Measurements from ENCODE around the gene RNF13.

RNF13 gene, protein sequence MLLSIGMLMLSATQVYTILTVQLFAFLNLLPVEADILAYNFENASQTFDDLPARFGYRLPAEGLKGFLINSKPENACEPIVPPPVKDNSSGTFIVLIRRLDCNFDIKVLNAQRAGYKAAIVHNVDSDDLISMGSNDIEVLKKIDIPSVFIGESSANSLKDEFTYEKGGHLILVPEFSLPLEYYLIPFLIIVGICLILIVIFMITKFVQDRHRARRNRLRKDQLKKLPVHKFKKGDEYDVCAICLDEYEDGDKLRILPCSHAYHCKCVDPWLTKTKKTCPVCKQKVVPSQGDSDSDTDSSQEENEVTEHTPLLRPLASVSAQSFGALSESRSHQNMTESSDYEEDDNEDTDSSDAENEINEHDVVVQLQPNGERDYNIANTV

DNA sequence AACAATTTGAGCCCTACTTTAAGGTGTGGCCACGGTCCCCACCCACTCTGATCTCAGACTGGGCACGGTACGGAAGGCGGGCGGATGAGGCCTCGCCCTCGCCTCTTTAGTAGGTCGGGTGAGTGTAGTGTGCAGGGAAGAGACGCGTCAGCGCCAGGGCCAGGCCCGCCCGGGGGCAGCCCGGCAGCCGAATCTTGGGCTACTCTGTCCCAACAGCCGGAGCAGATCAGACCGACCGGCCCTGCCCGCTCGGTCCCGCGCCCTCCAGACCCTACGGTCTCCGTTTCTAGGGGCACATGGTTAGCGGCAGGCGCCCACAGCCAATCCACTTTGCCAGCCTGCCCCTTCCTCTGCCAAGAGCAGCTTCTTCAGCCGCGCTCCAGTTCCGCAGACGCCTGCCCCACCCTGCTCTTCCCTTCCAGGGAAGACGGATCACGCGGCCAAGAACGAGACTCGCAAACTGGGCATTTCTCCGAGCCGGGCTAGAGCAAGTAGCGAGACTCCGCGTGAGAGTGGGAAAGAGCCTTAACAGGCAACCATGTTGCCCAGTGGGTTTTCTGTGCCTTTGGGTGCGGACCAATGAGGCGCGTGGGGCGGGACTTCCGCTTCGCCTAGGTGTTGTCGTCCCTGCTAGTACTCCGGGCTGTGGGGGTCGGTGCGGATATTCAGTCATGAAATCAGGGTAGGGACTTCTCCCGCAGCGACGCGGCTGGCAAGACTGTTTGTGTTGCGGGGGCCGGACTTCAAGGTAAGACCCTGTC is at the start of gene RNF13:
Gene RNF13, plus strand, starts transcription at position 610 of the 761 bp plus-strand sequence. CDS start 32,812 bp downstream, outside the sequence.
- H3K4me3 ChIP-seq (ENCODE audit: low read depth, low read length) = peak within 1 kb of the TSS; percentile 77

DNA sequence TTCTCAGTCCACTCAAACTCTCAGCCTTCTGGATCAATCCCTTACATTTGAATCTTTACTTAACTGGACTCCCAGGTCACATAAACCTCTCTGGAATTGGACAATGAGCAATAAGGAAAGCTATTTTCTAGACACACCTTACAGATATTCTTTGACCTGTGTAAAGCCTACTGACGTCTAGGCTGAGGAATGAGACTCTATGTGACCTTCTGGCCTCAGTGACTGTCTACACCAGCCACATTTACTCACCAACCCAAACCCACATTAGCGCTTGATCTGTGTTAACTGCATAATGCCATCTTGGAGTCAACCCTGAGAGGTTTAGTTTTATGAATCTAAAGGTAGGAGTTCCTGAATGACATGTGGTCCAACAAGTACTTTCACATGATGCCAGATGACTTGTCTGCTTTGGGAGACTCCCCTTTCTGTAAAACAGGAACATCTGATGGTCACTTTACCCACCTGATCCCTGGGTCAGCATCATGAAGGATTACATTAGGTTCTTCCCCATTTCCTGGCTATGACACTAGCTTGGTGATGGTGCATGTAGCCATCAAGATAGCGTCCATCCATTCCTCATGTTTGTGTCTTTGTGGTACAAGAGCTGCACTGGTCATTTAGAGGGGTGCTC is 49.3 kb upstream of the RNF13 start:
- no peak overlapping the region for H3K4me3 ChIP-seq (ENCODE audit: low read depth, low read length)

DNA sequence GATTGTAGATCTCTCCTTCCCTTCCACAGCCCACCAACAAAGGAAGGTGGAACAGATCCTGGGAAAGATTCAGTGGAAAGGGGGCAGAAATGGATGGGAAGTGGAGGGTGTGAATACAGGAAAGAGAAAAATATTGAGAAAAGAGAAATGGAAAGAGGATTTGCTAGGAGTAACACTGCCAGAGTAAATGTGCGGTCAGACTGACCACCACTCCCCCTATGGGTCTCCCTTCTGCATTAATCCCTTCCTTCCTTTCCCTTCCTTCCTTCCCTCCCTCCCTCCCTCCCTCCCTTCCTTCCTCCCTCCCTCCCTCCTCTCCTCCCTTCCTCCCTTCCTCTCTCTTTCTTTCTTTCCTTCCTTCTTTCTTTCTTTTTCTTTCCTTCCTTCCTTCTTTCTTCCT is 48.7 kb upstream of the RNF13 start:
- H3K4me3 ChIP-seq (ENCODE audit: low read depth, low read length) = no peak overlapping the region

DNA sequence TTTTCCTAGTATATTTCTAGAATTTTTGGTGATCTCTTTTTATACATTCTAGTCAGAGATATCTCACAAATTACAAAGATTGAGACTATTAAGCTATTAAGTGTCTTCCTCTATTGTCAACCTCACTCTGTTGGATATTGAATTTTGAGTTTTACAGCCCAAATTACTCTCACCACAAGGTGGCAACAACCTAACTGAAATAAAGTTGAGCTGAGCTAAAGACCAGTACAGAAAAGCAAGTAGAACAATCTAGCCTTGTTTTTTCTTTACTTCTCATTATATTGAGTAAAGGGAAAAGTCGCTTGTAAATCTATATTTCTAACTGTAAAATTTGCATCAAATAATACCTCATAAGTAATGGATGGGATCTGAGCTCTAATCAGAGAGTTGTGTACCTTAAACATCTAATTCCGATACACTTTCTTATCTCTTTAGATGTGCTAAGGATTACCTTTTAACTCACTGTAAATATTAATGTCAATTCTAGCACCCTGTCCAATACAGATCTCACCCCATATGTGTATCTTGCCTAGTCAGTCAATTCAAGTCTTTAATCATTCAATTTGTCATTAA is 47.2 kb upstream of the RNF13 start:
- H3K4me3 ChIP-seq (ENCODE audit: low read depth, low read length) = no peak overlapping the region

DNA sequence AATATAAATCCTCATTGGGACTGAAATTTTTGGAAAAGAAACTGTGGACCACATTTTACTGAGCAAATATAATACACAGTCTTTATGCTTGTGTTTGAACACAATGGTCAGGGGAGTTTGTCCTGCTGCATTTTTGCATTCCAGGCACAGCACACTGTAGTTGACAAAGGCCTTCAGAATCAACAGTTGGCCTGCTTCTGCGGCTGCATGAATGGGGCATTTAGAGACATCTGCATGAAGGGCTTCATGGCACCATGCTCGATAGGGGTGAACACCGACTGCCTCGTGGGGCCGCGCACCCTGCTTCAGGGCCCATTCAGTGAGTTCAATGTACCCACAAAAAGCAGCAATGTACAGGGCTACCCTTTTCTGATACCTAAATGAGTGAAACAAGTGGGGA is 45.3 kb upstream of the RNF13 start:
- no peak overlapping the region for H3K4me3 ChIP-seq (ENCODE audit: low read depth, low read length)

DNA sequence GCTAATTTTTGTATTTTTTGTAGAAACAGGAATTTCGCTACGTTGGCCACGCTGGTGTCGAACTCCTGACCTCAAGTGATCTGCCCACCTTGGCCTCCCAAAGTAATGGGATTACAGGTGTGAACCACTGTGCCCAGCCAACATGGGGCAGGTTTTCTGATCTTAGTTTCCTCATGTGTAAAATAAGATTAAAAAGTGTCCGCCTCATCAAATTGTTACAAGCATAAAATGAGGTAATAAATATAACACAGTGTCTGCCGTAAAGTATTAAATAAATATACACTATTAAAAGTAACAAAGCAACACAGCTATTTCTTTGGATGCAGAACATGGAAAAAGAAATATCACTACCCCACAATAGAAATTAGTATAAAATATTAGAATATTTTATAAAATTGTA is 44.3 kb upstream of the RNF13 start:
- H3K4me3 ChIP-seq (ENCODE audit: low read depth, low read length) = no peak overlapping the region

DNA sequence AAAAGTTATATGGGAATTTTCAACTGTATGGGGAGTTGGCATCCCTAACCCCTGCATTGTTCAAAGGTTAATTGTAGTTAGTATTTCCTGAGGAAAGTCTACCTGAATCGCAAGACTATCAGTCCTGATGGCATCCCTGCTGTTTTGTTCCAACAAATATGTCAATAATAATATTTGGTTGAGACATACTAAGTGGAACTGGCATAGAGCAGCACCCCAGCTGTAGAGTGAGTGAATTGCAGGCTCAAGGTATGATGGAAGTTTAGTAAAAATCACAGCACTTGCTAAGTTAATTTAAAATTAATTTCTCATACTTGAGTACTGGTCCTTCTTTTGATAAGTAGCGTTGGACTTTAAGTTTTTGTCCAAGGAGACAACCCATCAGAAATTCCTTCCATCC is 42.8 kb upstream of the RNF13 start:
- H3K4me3 ChIP-seq (ENCODE audit: low read depth, low read length) = no peak overlapping the region

DNA sequence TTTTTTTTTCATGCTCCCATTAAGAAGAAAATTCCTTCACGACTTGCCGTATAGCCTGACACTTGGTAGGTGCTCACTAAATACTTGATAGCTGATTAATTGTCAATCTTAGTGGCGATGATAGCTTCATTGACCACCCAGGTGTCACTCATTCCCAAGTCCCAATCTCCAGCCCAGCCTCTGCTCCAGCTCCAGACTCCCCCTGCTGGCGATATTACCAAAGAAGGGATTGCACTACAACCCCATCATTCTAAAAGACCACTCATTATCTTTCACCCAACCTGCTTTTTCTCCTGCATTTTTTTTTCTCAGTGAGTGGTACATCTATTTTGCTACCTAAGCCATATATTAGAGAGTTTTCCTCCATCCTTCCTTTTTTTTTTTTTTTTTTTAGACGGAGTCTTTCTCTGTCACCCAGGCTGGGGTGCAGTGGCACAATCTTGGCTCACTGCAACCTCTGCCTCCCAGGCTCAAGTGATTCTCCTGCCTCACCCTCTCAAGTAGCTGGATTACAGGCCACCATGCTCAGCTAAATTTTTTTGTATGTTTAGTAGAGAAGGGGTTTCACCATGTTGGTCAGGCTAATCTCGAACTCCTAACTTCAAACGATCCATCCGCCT is 41.3 kb upstream of the RNF13 start:
- no peak overlapping the region for H3K4me3 ChIP-seq (ENCODE audit: low read depth, low read length)

DNA sequence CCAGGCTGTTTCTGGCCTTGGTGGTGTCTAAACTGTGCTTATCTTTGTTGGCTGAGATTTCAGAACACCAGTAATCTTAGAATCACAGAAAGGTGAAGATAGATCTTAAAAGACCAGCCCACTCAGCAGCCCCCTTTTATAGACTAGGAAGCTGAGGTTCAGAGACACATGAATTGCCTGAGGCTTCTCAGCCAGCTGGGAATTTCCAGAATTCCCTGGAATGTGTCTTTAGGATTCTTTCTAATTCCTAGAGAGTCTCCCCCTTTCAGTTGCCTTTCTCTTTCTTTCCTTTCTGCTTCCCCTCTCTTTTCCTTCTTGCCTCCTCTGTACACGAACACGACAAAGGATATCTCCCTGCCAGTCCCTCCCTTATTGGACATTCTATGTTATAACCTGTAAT is 40.2 kb upstream of the RNF13 start:
- no peak overlapping the region for H3K4me3 ChIP-seq (ENCODE audit: low read depth, low read length)

DNA sequence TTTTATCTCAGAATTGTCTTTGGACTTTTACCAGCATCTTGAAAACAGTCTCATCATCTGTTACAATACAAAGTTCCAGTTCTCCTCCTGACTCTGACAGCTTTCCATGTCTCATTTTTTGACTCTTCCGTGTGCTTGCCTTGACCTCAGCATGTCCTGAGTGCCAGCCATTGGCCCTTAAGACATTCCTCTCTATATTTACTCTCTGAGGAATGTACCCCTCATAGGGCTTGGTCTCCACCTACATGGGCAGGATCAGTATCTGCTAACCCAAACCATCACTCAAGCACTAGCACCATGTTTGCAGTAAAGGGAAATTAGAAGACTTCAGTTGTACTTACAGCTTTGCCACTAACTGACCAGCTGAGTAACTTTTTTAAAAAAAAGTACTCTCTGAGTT is 36.8 kb upstream of the RNF13 start:
- H3K4me3 ChIP-seq (ENCODE audit: low read depth, low read length) = no peak overlapping the region

DNA sequence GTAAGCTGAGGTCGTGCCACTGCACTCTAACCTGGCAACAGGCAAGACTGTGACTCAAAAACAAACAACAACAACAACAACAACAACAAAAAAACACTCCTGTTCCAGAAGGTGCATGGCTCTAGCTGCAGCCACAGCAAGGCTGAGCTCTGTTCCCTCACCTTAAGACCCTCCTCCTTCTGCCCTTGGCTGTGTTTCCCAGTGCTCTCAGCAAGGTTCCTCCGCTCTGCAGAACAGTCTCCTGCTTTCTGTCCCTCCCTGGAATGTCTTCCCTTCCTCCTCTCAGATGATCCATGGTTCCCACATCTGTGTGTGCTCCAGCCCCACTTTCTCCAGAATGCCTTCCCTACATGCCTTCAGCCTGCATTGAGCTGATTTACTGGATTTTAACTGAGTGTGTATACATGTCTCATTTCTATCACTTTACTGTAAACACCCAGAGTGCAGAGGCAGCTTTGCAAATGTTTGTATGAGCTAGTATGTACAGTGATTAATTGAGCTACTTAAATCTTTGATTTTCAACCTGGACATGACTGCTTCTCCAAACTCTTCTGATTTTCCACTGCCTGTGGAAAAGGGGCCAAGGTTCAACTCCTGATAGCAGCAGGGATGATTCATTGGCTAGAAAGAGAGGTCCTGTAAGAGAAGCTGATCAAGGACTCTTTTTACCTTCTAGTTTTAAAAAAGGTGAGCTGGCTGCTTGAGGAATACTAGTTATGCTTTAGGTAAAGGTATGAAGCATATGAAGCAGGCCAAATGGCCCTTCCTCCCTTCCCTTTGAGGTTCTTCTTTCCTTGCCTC is 35.4 kb upstream of the RNF13 start:
- no peak overlapping the region for H3K4me3 ChIP-seq (ENCODE audit: low read depth, low read length)

DNA sequence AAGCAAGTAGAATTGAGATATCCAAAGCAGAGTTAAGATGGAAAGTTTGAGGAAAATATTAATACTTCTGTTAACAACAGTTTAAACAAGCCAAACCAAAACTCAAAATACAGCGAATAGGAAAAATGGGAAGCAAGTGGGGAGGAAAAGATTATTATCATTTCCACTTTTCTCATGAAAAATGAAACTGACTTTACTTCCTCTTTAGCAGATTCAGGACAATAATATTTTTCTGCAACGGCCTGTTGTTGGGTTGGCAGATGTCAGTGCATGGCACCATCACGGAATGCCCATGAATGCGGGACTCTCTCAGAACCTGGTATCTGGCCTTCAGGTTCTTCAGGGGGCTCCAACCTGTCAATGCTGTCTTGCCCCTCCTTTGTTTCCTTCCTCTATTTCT is 31.8 kb upstream of the RNF13 start:
- no peak overlapping the region for H3K4me3 ChIP-seq (ENCODE audit: low read depth, low read length)

DNA sequence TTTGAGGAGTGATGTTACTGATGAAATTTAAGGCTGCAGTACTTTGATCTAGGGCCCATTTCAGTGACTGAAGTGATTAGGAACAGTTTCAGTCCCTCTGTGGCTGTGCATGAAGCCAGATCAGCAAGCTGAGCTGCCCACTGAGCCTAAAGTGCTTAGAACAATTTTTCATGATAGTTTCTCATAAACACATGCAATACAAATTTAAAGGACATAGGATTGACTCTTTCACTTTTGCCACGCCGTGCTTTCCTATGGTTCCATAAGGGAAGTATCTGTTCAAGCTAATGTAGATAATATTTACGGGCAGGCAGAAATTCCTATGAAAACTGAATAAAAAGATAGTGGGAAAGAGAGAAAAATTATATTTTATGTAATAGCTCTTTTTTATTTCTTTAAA is 31.3 kb upstream of the RNF13 start:
- no peak overlapping the region for H3K4me3 ChIP-seq (ENCODE audit: low read depth, low read length)

DNA sequence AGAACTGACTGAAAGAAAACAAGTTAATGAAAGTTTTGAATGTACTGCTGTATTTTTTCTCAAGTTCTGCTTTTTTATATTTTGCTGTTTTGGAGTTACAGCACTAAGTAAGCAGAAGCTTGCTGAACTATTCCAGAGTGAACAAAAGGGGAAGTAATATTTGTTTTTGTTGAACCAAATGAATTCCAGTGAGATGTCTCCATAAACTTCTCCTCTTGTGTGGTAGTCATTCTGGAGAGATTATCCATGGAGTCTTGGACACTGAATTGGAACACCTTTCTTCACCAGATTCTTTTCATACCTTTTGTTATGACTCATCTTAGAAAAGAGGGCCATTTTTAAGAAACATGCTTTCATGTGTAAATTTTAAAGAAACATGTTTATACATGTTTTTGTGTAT is 29.4 kb upstream of the RNF13 start:
- H3K4me3 ChIP-seq (ENCODE audit: low read depth, low read length) = no peak overlapping the region

DNA sequence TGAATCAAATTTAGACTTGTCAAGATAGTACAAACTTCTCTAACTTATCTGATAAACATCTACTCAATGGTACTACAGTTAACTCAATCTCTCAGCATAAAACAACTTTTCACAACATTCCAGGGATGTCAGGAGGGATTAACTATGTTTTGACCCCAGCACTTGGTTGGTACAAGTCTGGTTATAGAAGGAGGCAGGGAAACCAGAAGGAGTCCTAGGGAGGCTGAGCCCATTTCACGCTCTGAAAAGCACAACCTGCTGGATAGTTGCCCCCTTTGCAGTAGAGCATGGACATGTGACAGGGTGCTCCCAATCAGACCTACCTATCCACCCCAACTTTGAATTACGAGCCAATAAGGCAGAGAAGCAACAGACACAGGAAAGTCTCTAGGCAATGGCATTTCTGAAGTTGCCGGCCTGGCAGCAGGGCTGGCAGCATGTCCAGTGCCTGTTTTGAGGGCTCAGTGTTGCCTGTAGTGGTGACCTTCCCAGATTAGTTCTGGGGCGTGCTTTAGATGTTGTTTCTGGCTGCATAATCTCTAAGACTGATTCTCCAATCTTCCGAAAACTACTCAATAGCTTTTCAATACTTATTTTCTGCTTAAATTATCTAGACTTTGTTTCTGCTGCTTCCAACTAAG is 28.8 kb upstream of the RNF13 start:
- no peak overlapping the region for H3K4me3 ChIP-seq (ENCODE audit: low read depth, low read length)

DNA sequence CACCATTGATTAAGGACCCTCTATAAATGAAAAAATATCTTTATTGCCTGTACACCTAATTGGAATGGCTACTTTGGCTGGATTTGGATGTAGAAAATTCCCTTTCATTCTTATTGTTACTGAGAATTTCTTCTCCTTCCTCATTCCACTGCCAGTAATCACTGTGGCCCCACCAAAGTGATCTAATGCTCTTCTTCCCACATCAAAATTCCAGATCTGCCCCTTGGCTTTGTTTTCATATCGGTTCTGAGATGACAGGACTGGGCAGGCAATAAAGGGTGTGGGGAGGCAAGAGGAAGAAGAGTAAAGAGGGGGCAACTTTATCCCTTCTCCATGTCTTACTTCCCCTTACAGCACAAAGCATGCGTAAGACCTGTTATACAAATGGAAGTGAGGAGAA is 22.7 kb upstream of the RNF13 start:
- H3K4me3 ChIP-seq (ENCODE audit: low read depth, low read length) = no peak overlapping the region

DNA sequence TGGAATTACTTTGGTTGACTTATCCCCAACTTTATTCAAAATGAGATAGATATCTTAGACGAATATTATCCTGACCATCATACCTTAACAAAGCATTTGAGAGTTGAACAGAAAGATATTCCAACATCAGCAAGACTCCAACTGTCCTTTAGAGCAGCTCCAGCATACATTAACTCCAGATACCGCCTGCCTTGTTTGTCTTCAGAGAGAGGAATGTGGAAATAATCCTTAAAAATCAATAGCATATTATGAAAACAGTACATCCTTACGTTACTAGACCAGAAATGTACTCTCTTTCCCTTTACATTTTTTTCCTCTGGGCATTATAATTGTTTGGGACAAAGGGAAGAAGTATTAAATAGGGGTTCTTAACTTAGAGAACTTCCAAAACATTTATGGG is 22.3 kb upstream of the RNF13 start:
- no peak overlapping the region for H3K4me3 ChIP-seq (ENCODE audit: low read depth, low read length)

DNA sequence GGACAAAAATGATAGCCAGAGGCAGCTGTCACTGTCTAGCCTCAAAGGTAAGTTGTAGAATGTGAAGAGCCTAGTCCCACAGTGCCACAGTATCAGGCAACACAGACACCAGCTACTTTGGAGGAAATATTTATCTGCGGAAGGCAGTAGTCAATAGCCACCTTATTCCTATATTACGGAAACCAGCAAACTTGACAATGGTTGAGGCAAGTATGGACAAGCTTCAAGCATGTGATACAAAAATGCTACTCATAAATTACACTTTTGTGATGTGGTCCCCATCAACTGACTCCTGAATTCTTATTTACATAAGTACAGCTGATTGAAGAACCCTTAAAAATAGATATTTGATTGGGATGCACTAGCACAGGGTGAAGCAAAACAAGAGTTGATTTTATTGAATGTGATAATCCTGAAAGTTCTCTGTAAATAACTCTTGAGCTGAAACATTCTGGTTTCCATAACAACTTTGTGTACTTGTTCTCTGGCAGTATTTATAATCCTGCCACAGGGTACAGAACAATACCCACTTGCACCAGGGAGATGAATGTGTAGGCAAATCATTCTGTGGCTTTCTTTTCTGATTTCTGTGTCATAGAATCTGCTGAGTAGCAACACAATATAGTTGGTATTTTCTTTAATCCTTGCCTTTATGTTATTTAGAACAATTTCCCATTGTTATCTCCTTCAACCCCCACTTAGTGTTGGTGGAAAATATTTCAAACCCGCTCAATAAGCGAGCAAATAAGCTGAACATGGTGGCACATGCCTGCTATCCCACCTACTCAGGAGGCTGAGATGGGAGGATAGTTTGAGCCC is 20.4 kb upstream of the RNF13 start, which contains the start of gene ANKUB1:
Gene ANKUB1, minus strand, starts transcription at position 103 of the 819 bp plus-strand sequence. CDS start 188 bp downstream, outside the sequence.
- no peak within 1 kb of the TSS for H3K4me3 ChIP-seq (ENCODE audit: low read depth, low read length)

DNA sequence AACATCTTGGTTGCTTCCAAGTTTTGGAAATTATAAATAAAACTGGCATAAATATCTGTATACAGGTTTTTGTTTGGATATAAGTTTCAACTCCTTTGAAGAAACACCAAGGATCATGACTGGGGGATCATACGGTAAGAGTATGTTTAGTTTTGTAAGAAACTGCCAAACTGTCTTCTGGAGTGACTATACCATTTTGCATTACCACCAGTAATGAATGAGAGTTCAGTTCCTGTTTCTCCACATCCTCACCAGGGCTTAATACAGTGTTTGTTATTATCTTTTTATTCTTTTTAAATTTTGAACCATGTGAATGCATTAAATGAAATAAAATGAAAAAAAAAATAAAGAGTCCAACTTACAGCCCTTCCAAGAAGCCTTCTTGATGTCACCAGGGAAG is 17.0 kb upstream of the RNF13 start:
- no peak overlapping the region for H3K4me3 ChIP-seq (ENCODE audit: low read depth, low read length)

Measured in iPS-11a (cell line).